ENCODE results near the gene HMGN1.
"Not testable (repeated sequence)": the region's sequence is repeated elsewhere in the genome, so short reads cannot be mapped to it uniquely, and the experiment has no call there.

The HMGN1 gene

GRCh38 chr21:39348355-39349210, at the start of gene HMGN1:
Gene HMGN1, minus strand, starts transcription at chr21:39349088. Its CDS starts 171 bp downstream, at chr21:39348917.
- peak; percentile 89 for DNase-seq

GRCh38 chr21:39397646-39398385, 48.9 kb upstream of the HMGN1 start:
- no peak for DNase-seq

GRCh38 chr21:39392981-39393380, 44.1 kb upstream of the HMGN1 start:
- DNase-seq: no peak

GRCh38 chr21:39390212-39390765, 41.4 kb upstream of the HMGN1 start:
- no peak for DNase-seq

GRCh38 chr21:39388811-39389155, 39.9 kb upstream of the HMGN1 start:
- no peak for DNase-seq

- DNase-seq: peak; percentile 81
Measured at GRCh38 chr21:39388038-39388810, 39.3 kb upstream of the HMGN1 start.

- peak; percentile 90 for DNase-seq
Measured at GRCh38 chr21:39387461-39388037, 38.7 kb upstream of the HMGN1 start.

GRCh38 chr21:39386899-39387298, 38.0 kb upstream of the HMGN1 start:
- no peak for DNase-seq

GRCh38 chr21:39386194-39386593, 37.3 kb upstream of the HMGN1 start:
- DNase-seq: no peak

- peak; percentile 77 for DNase-seq
Measured at GRCh38 chr21:39385299-39386145, 36.6 kb upstream of the HMGN1 start.

GRCh38 chr21:39384674-39385298, 35.9 kb upstream of the HMGN1 start:
- DNase-seq: no peak

GRCh38 chr21:39382096-39382495, 33.2 kb upstream of the HMGN1 start:
- DNase-seq: not testable (repeated sequence)

GRCh38 chr21:39381009-39381408, 32.1 kb upstream of the HMGN1 start:
- DNase-seq: no peak

GRCh38 chr21:39379986-39380891, 31.4 kb upstream of the HMGN1 start:
- peak; percentile 93 for DNase-seq

- no peak for DNase-seq
Measured at GRCh38 chr21:39377444-39378050, 28.7 kb upstream of the HMGN1 start.

- no peak for DNase-seq
Measured at GRCh38 chr21:39375446-39375845, 26.6 kb upstream of the HMGN1 start.

GRCh38 chr21:39374046-39374445, 25.2 kb upstream of the HMGN1 start:
- no peak for DNase-seq

GRCh38 chr21:39373634-39374033, 24.7 kb upstream of the HMGN1 start:
- peak; percentile 12 for DNase-seq

GRCh38 chr21:39369896-39370288, 21.0 kb upstream of the HMGN1 start:
- not testable (repeated sequence) for DNase-seq

- DNase-seq: no peak
Measured at GRCh38 chr21:39367783-39368182, 18.9 kb upstream of the HMGN1 start.

Data from CD4-positive, alpha-beta T cell treated with Interferon gamma for 1 hour (primary cell).